K562 (cell line): Measurements from ENCODE around the gene FBN1. TPM values are rescaled to one million over a fixed set of nuclear protein-coding genes. Genes with fewer than 3 reads are reported as not detected.

Experiments used
- CLOCK ChIP-seq: fragments of 250-450 bp; sonication (Bioruptor Pico); IDR thresholded peaks from 2 replicates; pipeline ENCODE4 v1.4.0; 2020; ENCODE audit warnings: mild to moderate bottlenecking, moderate library complexity, borderline replicate concordance
- ESRRB ChIP-seq: fragments of 250-450 bp; sonication (Bioruptor Pico); IDR thresholded peaks from 2 replicates; pipeline ENCODE4 v1.5.0; 2020; ENCODE audit warnings: mild to moderate bottlenecking, moderate library complexity, borderline replicate concordance
- FIP1L1 ChIP-seq: fragments of 200-400 bp; formaldehyde crosslinking; IDR thresholded peaks from 2 replicates; pipeline ENCODE4 v1.6.1; 2018; ENCODE audit warnings: mild to moderate bottlenecking, low read depth, low read length; ENCODE audit not compliant: poor library complexity, severe bottlenecking
- HDAC6 ChIP-seq: IDR thresholded peaks from 2 replicates; pipeline ENCODE4 v1.6.1; 2012; ENCODE audit warnings: low read depth, mild to moderate bottlenecking, control low read depth, inconsistent platforms, low read length, moderate library complexity
- JUND ChIP-seq, 2 experiments: IDR thresholded peaks; 2 replicates in 1 of 2; 3 replicates in 1 of 2; pipeline ENCODE4 v1.6.1; 2011; ENCODE audit warnings: borderline replicate concordance in 2 of 2, low read depth in 2 of 2, low read length in 2 of 2, improper control_type of control experiment in 1 of 2, missing biosample characterization in 1 of 2, missing genetic modification characterization in 1 of 2, missing genetic modification reagents in 1 of 2
- MEF2A ChIP-seq: IDR thresholded peaks from 2 replicates; pipeline ENCODE4 v1.6.1; 2011; ENCODE audit warnings: low read depth, mild to moderate bottlenecking, low read length, moderate library complexity; ENCODE audit not compliant: control insufficient read depth
- MTF1 ChIP-seq: fragments of 250-450 bp; sonication (Bioruptor Pico); IDR thresholded peaks from 2 replicates; pipeline ENCODE4 v1.9.0; 2021; ENCODE audit warnings: moderate library complexity, mild to moderate bottlenecking, inconsistent platforms, borderline replicate concordance
- SFPQ ChIP-seq: fragments of 200-400 bp; formaldehyde crosslinking; IDR thresholded peaks from 2 replicates; pipeline ENCODE4 v1.6.1; 2017; ENCODE audit warnings: mild to moderate bottlenecking, low read depth, low read length, moderate library complexity
- ZEB2 ChIP-seq: fragments of 450-650 bp; IDR thresholded peaks from 2 replicates; pipeline ENCODE4 v1.6.1; 2016
- ZNF140 ChIP-seq: fragments of 250-450 bp; sonication (Bioruptor Pico); IDR thresholded peaks from 2 replicates; pipeline ENCODE4 v1.8.0; 2021; ENCODE audit warnings: moderate library complexity, mild to moderate bottlenecking, inconsistent platforms
- ZNF263 ChIP-seq: sonication (generic); formaldehyde crosslinking; IDR thresholded peaks from 2 replicates; pipeline ENCODE4 v1.8.0; 2022; ENCODE audit warnings: mild to moderate bottlenecking, missing genetic modification reagents, borderline replicate concordance
- ZNF436 ChIP-seq: fragments of 250-450, 450-650 bp; sonication (Bioruptor Pico); formaldehyde crosslinking; IDR thresholded peaks from 2 replicates; pipeline ENCODE4 v1.7.0; 2020; ENCODE audit warnings: mild to moderate bottlenecking
- ZNF785 ChIP-seq: fragments of 250-450 bp; sonication (Bioruptor Pico); IDR thresholded peaks from 2 replicates; pipeline ENCODE4 v1.4.0; 2020; ENCODE audit warnings: mild to moderate bottlenecking
- polyA plus RNA-seq, 8 experiments: library from polyadenylated mRNA; depleted of rRNA in 4 of 8; stranded (reverse) in 5 of 8; unstranded in 3 of 8; fragments of >200 nt; fragmentation: Nextera tagmentation in 2 of 8; fragmentation: Illumina TruSeq in 1 of 8; extraction: Ambion mirVana in 2 of 8; extraction: Trizol in 1 of 8; gene quantifications; 2 replicates each; pipeline versions ENCODE4 v1.2.1 to v1.2.3, GENCODE V29; 2011 to 2014; ENCODE audit warnings: inconsistent platforms in 1 of 8, missing spikeins in 1 of 8
- total RNA-seq, 7 experiments: library from RNA; depleted of rRNA in 6 of 7; stranded (reverse); fragments of >200 nt in 6 of 7; fragmentation: Illumina TruSeq in 2 of 7; extraction: Trizol in 2 of 7; gene quantifications; 2 replicates each; pipeline versions ENCODE4 v1.2.1 to v1.2.3, GENCODE V29; 2011 to 2021; ENCODE audit warnings: low replicate concordance in 1 of 7

FBN1 gene
- total and polyA plus RNA-seq, 9 of the 15 experiments (the other 6 are each of a cell fraction or from before 2014, with no cell fraction given): 0.15 to 1.2 (median 0.60) TPM

GRCh38 chr15:48419896-48420295 lies 225.6 kb downstream of the FBN1 start (continued):
- no peak for TF ChIP-seq CLOCK (CRISPR knock-in tag)
- TF ChIP-seq MTF1 (CRISPR knock-in tag): no peak
- no peak for TF ChIP-seq HDAC6
- no peak for TF ChIP-seq ESRRB (CRISPR knock-in tag)
- no peak for TF ChIP-seq SFPQ
- no peak for TF ChIP-seq ZNF785 (CRISPR knock-in tag)
- TF ChIP-seq ZEB2: no peak
- TF ChIP-seq ZNF263: no peak
- no peak for TF ChIP-seq ZNF140 (CRISPR knock-in tag)
- TF ChIP-seq ZNF436 (CRISPR knock-in tag): no peak
- no peak for TF ChIP-seq MEF2A
- no peak for TF ChIP-seq FIP1L1
- TF ChIP-seq JUND (IDR thresholded peaks at IDR 0.05; ENCODE audit: borderline replicate concordance, low read depth, low read length): no peak
- TF ChIP-seq JUND (tag; IDR thresholded peaks at IDR 0.05; ENCODE audit: borderline replicate concordance, low read depth, low read length): no peak
- TF ChIP-seq, all 486 proteins: peak for 0
